ENCODE results near the gene NFKBIB.

The NFKBIB gene

GRCh38 chr19:38958301-38958700 is 58.5 kb downstream of the NFKBIB start:
- H3K4me3 ChIP-seq (ENCODE audit: low read length): no peak overlapping the region
- TF ChIP-seq CTCF (conservative IDR thresholded peaks at IDR 0.05; ENCODE audit: low read depth, low read length): no peak
- DNase-seq (ENCODE audit: low read depth): no peak
